DMS 273 (cell line): ENCODE results near the gene APH1B.

ENCODE experiments used
- DNase-seq: peaks from one replicate; lab custom pipeline; 2025; ENCODE audit not compliant: unreplicated experiment; lab: John Stamatoyannopoulos, UW

APH1B gene

DNA sequence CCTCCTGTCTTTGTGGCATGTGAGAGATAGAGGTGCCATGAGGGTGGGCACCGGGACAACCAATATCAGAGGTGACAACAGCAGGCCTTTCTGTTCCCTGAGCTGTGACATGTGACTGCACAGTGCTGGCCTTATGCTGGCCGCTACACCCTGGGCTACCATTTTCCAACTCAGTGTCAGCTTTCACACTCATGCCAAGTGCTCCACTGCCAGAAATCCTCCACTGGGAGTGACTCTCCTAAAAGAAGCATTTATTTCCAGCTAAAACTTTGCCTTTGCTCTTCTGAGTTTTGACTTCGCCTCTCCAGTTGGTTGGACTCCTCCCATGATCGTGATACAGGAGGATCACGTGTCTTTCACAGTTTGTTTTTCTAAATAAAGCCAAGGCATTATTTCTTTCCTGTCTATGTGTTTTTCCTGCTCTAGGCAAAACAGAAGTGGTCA is 72.8 kb downstream of the APH1B start:
- DNase-seq, result no peak

DNA sequence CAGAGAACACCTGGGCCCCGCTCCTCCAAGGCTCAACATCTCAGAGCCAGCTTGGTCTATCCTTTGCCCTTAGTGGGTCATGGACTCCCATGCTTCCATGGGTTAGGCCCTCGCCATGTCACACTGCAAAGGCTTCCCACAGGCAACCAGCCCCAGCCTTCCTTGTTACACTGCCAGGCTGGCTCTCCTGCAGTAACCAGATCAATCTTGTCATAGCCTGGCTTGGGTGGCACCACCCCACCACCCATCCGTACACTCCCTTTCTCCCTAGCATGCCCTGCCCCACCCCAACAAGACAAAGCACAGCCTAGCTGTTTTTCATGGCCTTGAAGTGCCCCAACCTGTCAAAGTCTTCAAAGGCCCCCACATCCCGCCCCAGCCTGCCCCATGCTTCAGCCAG is 73.8 kb downstream of the APH1B start:
- DNase-seq, result no peak

DNA sequence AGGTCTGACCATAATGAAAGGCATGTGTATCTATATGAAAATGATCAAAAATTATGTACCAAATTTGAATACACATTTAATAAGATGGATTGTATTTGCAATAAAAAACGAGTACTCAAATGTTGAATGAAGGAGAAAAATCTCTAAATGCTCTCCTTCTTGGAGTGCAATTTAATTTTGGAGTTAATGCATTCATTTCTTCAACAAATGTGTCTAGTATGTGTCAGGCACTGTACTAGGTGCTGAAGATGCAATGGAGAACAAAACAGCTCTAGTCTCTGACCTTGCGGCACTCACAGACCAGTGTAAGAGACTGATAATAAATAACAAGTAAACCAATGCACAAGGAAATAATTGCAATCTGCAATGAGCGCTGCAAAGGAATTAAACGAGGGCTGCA is 75.4 kb downstream of the APH1B start:
- no peak for DNase-seq

DNA sequence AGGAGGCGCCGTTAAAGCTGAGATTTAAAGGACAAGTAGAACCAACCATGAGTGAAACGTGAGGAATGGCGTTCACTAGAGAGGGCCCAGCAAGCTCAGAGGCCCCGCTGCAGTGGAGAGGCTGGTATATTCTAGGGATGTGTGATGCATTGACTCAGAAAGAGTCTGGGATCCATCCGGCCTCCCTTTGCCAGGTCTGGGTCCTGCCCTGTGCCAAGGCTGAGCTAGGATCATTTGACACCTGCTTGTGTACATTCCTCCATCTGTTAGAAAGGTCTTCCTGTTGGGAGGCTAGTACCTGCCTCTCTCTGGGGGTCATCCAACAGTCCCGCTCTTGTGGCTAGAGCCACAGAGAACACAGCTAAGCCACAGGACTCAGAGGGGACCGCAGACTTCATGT is 75.9 kb downstream of the APH1B start:
- no peak for DNase-seq

DNA sequence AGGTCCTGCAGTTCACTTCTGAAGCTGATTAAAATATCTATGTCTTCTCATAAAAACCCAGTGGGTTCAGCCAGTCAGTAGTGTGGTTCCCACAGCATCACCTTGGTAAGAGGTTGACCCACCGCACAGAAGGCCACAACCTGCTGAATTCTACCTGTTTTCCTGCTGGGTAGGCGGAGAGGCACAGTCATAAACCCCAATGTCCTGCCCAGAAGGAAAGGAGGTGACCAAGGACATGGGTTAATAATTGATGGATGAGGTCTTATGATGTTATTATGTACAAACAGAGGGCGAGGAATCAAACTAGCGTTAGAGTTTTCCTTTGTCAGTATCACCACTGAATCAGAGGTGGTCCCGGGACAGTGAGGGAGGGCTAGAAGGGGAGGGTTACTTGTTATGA is 76.5 kb downstream of the APH1B start:
- no peak for DNase-seq

DNA sequence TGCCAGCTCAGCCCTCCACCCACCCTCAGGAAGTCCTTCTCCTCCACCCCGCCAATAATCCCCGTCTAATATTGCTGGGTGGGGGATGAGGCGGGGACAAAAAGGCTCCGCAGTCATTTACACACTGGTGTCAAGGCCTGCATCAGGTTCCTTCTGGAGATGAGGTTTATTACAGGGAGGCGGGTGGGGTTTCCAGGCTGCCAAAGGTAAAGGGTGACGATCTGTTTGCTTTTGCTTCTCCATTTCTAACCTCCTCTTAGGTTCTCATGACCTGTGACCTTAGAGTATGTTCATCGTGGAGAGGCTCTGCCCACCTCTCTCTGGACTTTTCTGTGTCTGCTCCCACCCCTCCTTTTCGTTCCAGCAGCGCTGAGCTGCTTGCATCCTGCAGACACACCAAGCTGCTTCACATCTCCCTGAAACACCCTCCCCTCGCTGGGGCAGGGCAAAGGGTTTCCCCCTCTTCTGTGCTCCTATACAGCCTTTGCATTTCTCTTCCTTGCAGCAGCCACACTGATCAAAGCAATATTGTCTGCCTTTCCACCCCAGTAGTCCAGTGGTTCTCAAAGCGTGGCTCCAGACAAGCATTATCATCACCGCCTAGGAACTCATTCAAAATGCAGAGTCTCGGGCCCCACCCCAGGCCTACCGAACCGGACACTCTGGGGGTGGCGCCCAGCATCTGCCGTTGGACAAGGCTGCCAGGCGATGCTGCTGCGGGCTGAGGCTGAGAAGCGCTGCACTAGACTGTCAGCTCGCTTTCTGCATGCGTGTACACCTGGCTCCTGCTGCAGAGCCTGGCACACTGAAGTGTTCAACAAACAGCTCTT is 77.6 kb downstream of the APH1B start:
- no peak for DNase-seq

DNA sequence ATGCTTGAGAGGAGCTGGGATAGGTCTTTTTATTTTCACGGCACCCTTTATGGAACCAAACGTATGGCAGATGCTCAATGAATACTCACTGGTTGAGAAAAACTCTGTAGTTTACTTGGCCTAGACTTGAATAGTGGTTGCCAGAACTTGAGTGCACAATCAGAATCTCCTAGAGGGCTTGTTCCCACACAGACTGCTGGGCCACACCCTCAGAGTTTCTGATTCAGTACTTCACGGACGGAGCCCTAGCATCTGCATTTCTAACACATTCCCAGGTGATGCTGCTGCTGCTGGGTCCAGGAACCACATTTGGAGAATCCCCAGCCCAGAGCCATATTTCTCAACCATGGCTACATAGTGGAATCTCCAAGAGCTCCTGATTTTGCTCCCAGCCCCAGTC is 79.7 kb downstream of the APH1B start:
- DNase-seq, result no peak

DNA sequence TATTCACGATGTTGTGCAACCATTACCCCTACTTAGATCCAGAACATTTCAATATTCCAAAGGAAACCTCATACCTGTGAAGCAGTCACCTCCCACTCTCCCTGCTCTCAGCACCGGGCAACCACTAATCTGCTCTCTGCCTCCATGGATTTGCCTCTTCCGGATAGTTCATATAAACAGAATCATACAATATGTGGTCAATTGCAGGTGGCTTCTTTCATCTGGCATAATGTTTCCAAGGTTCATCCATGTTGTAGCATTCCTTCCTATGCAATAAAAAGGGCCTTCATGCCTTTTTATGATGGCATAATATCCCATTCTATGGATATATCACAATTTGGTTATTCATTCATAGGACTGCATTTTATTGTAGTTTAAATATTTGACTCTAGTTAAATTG is 80.3 kb downstream of the APH1B start:
- no peak for DNase-seq

DNA sequence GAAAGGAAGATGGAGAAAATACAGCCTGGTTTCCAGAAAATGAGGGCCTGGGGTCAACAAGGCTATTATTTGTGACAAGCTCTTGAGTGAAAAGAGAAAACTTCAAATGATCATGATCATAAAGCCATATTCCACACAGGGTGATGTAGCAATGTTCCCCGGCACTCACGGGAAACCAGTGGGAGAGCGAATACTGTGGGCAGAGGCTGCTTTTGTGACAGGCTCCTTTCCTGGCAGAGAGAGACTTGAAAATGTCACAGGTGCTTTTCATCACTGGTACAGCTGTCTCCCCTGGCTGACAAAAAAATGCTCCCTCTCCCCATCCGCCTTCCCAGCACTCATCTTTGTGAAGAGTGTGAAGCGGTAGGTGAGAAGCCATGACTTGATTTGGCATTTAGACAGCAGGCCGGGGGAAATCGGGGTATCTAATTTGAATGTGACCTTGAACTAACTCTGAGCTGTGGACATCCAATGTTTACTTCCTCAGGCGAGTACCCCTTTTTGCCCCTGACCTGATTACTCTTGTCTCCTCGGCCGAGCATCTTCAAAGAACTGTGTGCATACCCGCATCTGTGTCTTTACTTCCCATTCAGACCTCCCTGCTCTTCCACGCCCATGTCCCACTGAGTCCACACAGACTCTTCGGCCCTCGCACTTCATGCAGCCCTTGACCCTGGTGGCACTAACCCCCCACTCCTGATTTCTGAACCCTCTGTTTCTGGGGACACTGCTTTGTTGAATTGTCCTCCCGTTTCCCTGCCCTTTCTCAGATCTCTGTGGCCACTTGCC is 81.0 kb downstream of the APH1B start:
- DNase-seq, result no peak
